Activated CD4-positive, alpha-beta memory T cell treated with anti-CD3 and anti-CD28 coated beads for 36 hours (primary cell): Measurements from ENCODE around the gene FBL. TPM values are rescaled to one million over a fixed set of nuclear protein-coding genes. Genes with fewer than 3 reads are reported as not detected.

ENCODE experiments used
- CTCF ChIA-PET: fragments of 350-600 bp; sonication (Branson Sonifier 250); formaldehyde crosslinking; loops from one replicate; lab custom pipeline; 2021; ENCODE audit warnings: antibody characterized with exemption, inconsistent platforms; lab: Charles Lee
- POLR2A ChIA-PET: fragments of 350-600 bp; sonication (Branson Sonifier 250); formaldehyde crosslinking; loops from one replicate; lab custom pipeline; 2021; ENCODE audit warnings: antibody characterized with exemption; lab: Charles Lee
- DNase-seq: peaks from one replicate; pipeline ENCODE4 v3.0.0-alpha.2; 2020
- H3K27ac Mint-ChIP-seq: one replicate; pipeline ENCODE4 v1.8.0; 2021; ENCODE audit warnings: mixed read lengths
- H3K27me3 Mint-ChIP-seq: one replicate; pipeline ENCODE4 v1.8.0; 2021; ENCODE audit warnings: mixed read lengths
- H3K36me3 Mint-ChIP-seq: one replicate; pipeline ENCODE4 v1.8.0; 2021; ENCODE audit warnings: mixed read lengths
- H3K4me1 Mint-ChIP-seq: one replicate; pipeline ENCODE4 v1.8.0; 2021; ENCODE audit warnings: low read depth, mixed read lengths
- H3K4me3 Mint-ChIP-seq: one replicate; pipeline ENCODE4 v1.8.0; 2021; ENCODE audit warnings: mild to moderate bottlenecking, mixed read lengths
- H3K9me3 Mint-ChIP-seq: one replicate; pipeline ENCODE4 v1.8.0; 2021; ENCODE audit warnings: mixed read lengths
- intact Hi-C: fragments of 100-400 bp; cut with micrococcal nuclease; formaldehyde crosslinking; loops from one replicate; pipeline ENCODE4 v1.15.1; 2023
- total RNA-seq, 2 experiments: library from RNA; stranded (reverse); gene quantifications; one replicate each; pipeline ENCODE4 v1.2.3, GENCODE V29; 2021

The FBL gene
- total RNA-seq, 2 experiments from 2014 or later = 579 to 589 TPM

- DNase-seq = no peak
- ChIA-PET POLR2A (interaction anchor here (3.4 to 3.5 kb wide), 2 partner anchors 14 to 123 kb away, joined by 17 to 20 read pairs; partner anchors contain the start of genes DYRK1B and PSMC4), CTCF (interaction anchor here (1.3 to 6.0 kb wide), 3 partner anchors 14 to 123 kb away, joined by 4 to 56 read pairs (median 4); partner anchors contain the start of genes DYRK1B and PSMC4)
- H3K4me3 Mint-ChIP-seq = no peak overlapping the region
- H3K9me3 Mint-ChIP-seq = no peaks in the 10 kb centered on the region
- no peak overlapping the region for H3K27ac Mint-ChIP-seq
- intact Hi-C loops = loop anchor here (10.0 kb wide), 1 partner anchor 293 kb away; no protein-coding TSS in a partner anchor
- peaks cover 2% of the 10 kb centered on the region for H3K27me3 Mint-ChIP-seq
- H3K4me1 Mint-ChIP-seq = peaks cover 33% of the 10 kb centered on the region
- H3K36me3 Mint-ChIP-seq = peaks cover 17% of the 10 kb centered on the region
Measured at GRCh38 chr19:39847525-39847924, 1.3 kb upstream of the FBL start.

GRCh38 chr19:39846678-39847486, 703 bp upstream of the FBL start:
- CTCF ChIA-PET = interaction anchor here (0.7 to 6.0 kb wide), 7 partner anchors 13 to 173 kb away, joined by 3 to 56 read pairs (median 4); partner anchors contain the start of genes DYRK1B and PSMC4
- no peak for DNase-seq
- Mint-ChIP-seq H3K27ac (peak overlapping the region; percentile 90), H3K9me3 (no peaks in the 10 kb centered on the region), H3K4me1 (peaks cover 39% of the 10 kb centered on the region), H3K36me3 (peaks cover 20% of the 10 kb centered on the region), H3K4me3 (peak overlapping the region; percentile 94), H3K27me3 (peaks cover 2% of the 10 kb centered on the region)
- POLR2A ChIA-PET = interaction anchor here (0.8 to 3.5 kb wide), 6 partner anchors 13 to 756 kb away, joined by 3 to 20 read pairs (median 4); partner anchors contain the start of genes DYRK1B, PSMC4 and ZNF780A
- intact Hi-C loops = loop anchor here (1.0 to 10.0 kb wide), 2 partner anchors 14 to 292 kb away; no protein-coding TSS in a partner anchor

GRCh38 chr19:39845584-39845932, 621 bp downstream of the FBL start:
- no peak for DNase-seq
- CTCF ChIA-PET = interaction anchor here (0.7 to 6.9 kb wide), 10 partner anchors 10 to 320 kb away, joined by 3 to 70 read pairs (median 6); partner anchors contain the start of genes DYRK1B and PSMC4
- Mint-ChIP-seq H3K27me3 (no peaks in the 10 kb centered on the region), H3K36me3 (peaks cover 24% of the 10 kb centered on the region), H3K4me3 (peak overlapping the region; percentile 94), H3K4me1 (peaks cover 47% of the 10 kb centered on the region), H3K9me3 (no peaks in the 10 kb centered on the region), H3K27ac (peak overlapping the region; percentile 90)
- POLR2A ChIA-PET = interaction anchor here (1.1 to 3.5 kb wide), 4 partner anchors 12 to 125 kb away, joined by 3 to 20 read pairs (median 11); partner anchors contain the start of genes DYRK1B and PSMC4
- intact Hi-C loops = loop anchor here (2.0 to 10.0 kb wide), 2 partner anchors 167 to 291 kb away; no protein-coding TSS in a partner anchor

- ChIA-PET CTCF (interaction anchor here (0.5 to 6.9 kb wide), 16 partner anchors 10 to 503 kb away, joined by 3 to 70 read pairs (median 4); partner anchors contain the start of genes DYRK1B, PSMC4 and SAMD4B), POLR2A (interaction anchor here (1.1 to 3.5 kb wide), 4 partner anchors 12 to 125 kb away, joined by 3 to 20 read pairs (median 11); partner anchors contain the start of genes DYRK1B and PSMC4)
- H3K9me3 Mint-ChIP-seq = no peaks in the 10 kb centered on the region
- peaks cover 47% of the 10 kb centered on the region for H3K4me1 Mint-ChIP-seq
- intact Hi-C loops = loop anchor here (2.0 to 10.0 kb wide), 2 partner anchors 166 to 290 kb away; no protein-coding TSS in a partner anchor
- peak; percentile 25 for DNase-seq
- H3K4me3 Mint-ChIP-seq = peak overlapping the region; percentile 94
- peaks cover 26% of the 10 kb centered on the region for H3K36me3 Mint-ChIP-seq
- H3K27ac Mint-ChIP-seq = peak overlapping the region; percentile 90
- no peaks in the 10 kb centered on the region for H3K27me3 Mint-ChIP-seq
Measured at GRCh38 chr19:39845172-39845571, 1.0 kb downstream of the FBL start.

GRCh38 chr19:39843919-39844793, 2.0 kb downstream of the FBL start:
- H3K4me3 Mint-ChIP-seq = peak overlapping the region; percentile 94
- intact Hi-C loops = loop anchor here (1.0 to 10.0 kb wide), 3 partner anchors 51 to 289 kb away; no protein-coding TSS in a partner anchor
- no peak for DNase-seq
- H3K36me3 Mint-ChIP-seq = peaks cover 34% of the 10 kb centered on the region
- no peaks in the 10 kb centered on the region for H3K9me3 Mint-ChIP-seq
- H3K27me3 Mint-ChIP-seq = no peaks in the 10 kb centered on the region
- peaks cover 47% of the 10 kb centered on the region for H3K4me1 Mint-ChIP-seq
- ChIA-PET POLR2A (interaction anchor here (1.1 to 3.5 kb wide), 5 partner anchors 10 to 126 kb away, joined by 3 to 20 read pairs (median 5); partner anchors contain the start of genes DYRK1B and PSMC4), CTCF (interaction anchor here (0.6 to 6.9 kb wide), 28 partner anchors 8 to 898 kb away, joined by 3 to 70 read pairs (median 4); partner anchors contain the start of genes AKT2, DYRK1B, PSMC4 and SAMD4B)
- peak overlapping the region; percentile 90 for H3K27ac Mint-ChIP-seq

GRCh38 chr19:39842693-39843435, 3.3 kb downstream of the FBL start:
- Mint-ChIP-seq H3K4me1 (peaks cover 47% of the 10 kb centered on the region), H3K9me3 (no peaks in the 10 kb centered on the region), H3K27ac (peak overlapping the region; percentile 42), H3K36me3 (peaks cover 44% of the 10 kb centered on the region), H3K4me3 (no peak overlapping the region), H3K27me3 (no peaks in the 10 kb centered on the region)
- CTCF ChIA-PET = interaction anchor here (0.7 to 6.9 kb wide), 14 partner anchors 9 to 442 kb away, joined by 3 to 70 read pairs (median 7); partner anchors contain the start of genes AKT2, DYRK1B, PSMC4 and RPS16
- POLR2A ChIA-PET = interaction anchor here (2.0 kb wide), 1 partner anchor 9 kb away, joined by 4 read pairs; the partner anchor contains the start of gene DYRK1B
- intact Hi-C loops = loop anchor here (10.0 kb wide), 1 partner anchor 288 kb away; no protein-coding TSS in a partner anchor
- DNase-seq = no peak

GRCh38 chr19:39841041-39841440, 5.1 kb downstream of the FBL start:
- H3K36me3 Mint-ChIP-seq = peaks cover 60% of the 10 kb centered on the region
- H3K4me3 Mint-ChIP-seq = no peak overlapping the region
- intact Hi-C loops = loop anchor here (10.0 kb wide), 1 partner anchor 286 kb away; no protein-coding TSS in a partner anchor
- no peaks in the 10 kb centered on the region for H3K27me3 Mint-ChIP-seq
- ChIA-PET CTCF (interaction anchor here (6.9 kb wide), 1 partner anchor 49 kb away, joined by 70 read pairs; no protein-coding TSS in a partner anchor), POLR2A (no interaction called here)
- H3K4me1 Mint-ChIP-seq = peaks cover 38% of the 10 kb centered on the region
- H3K9me3 Mint-ChIP-seq = no peaks in the 10 kb centered on the region
- DNase-seq = no peak
- H3K27ac Mint-ChIP-seq = no peak overlapping the region

GRCh38 chr19:39840492-39840891, 5.7 kb downstream of the FBL start:
- CTCF ChIA-PET = interaction anchor here (6.9 kb wide), 1 partner anchor 49 kb away, joined by 70 read pairs; no protein-coding TSS in a partner anchor
- Mint-ChIP-seq H3K27ac (no peak overlapping the region), H3K36me3 (peaks cover 57% of the 10 kb centered on the region), H3K27me3 (no peaks in the 10 kb centered on the region), H3K4me1 (peaks cover 38% of the 10 kb centered on the region), H3K4me3 (no peak overlapping the region), H3K9me3 (no peaks in the 10 kb centered on the region)
- no peak for DNase-seq
- POLR2A ChIA-PET = no interaction called here
- intact Hi-C loops = loop anchor here (10.0 kb wide), 1 partner anchor 286 kb away; no protein-coding TSS in a partner anchor

GRCh38 chr19:39839678-39840327, 6.4 kb downstream of the FBL start:
- Mint-ChIP-seq H3K36me3 (peaks cover 58% of the 10 kb centered on the region), H3K4me1 (peaks cover 35% of the 10 kb centered on the region), H3K27me3 (no peaks in the 10 kb centered on the region), H3K4me3 (no peak overlapping the region), H3K9me3 (no peaks in the 10 kb centered on the region), H3K27ac (no peak overlapping the region)
- POLR2A ChIA-PET = no interaction called here
- no peak for DNase-seq
- CTCF ChIA-PET = interaction anchor here (6.9 kb wide), 1 partner anchor 48 kb away, joined by 70 read pairs; no protein-coding TSS in a partner anchor
- intact Hi-C loops = loop anchor here (10.0 kb wide), 1 partner anchor 285 kb away; no protein-coding TSS in a partner anchor

GRCh38 chr19:39838569-39838968, 7.6 kb downstream of the FBL start:
- no peak overlapping the region for H3K4me3 Mint-ChIP-seq
- peaks cover 60% of the 10 kb centered on the region for H3K36me3 Mint-ChIP-seq
- H3K27ac Mint-ChIP-seq = no peak overlapping the region
- H3K4me1 Mint-ChIP-seq = peaks cover 32% of the 10 kb centered on the region
- ChIA-PET POLR2A (no interaction called here), CTCF (no interaction called here)
- intact Hi-C loops = no loop called here
- DNase-seq = no peak
- H3K9me3 Mint-ChIP-seq = no peaks in the 10 kb centered on the region
- H3K27me3 Mint-ChIP-seq = no peaks in the 10 kb centered on the region
